Measurements from ENCODE around the gene CD200. TPM values are rescaled to one million over a fixed set of nuclear protein-coding genes. Genes with fewer than 3 reads are reported as not detected.

Gene CD200
- polyA plus RNA-seq, 2 of the 4 experiments (the other 2 are of a cell fraction), result not detected

- Histone ChIP-seq H3K4me1 (no peaks in the 10 kb centered on the region), H3K4me3 (no peak overlapping the region), H3K4me2 (no peak overlapping the region; the same call in 2 of the 3 replicates), H3K9me3 (no peaks in the 10 kb centered on the region; the same call in 2 of the 3 replicates), H3K27ac (no peak overlapping the region)
- ChIA-PET POLR2A (interaction anchor here (0.6 kb wide), 1 partner anchor 164 kb away, joined by 3 read pairs; no protein-coding TSS in a partner anchor), CTCF (interaction anchor here (0.6 to 0.9 kb wide), 4 partner anchors 9 to 1264 kb away, joined by 3 to 6 read pairs (median 4); no protein-coding TSS in a partner anchor)
- 76% methylated on average over 4 of the region's 4 CpGs for WGBS (ENCODE audit: missing lambda C conversion rate)
- ATAC-seq, result no peak
- FAIRE-seq, result no peak
- no peak for DNase-seq (ENCODE audit: low read depth in 1 of 2, low spot score in 1 of 2)
- TF ChIP-seq ZNF302 (CRISPR knock-in tag; IDR thresholded peaks at IDR 0.05), result no peak
- no peak for TF ChIP-seq EHMT2 (IDR thresholded peaks at IDR 0.05; ENCODE audit: low read depth)
- no peak for TF ChIP-seq HOXB5 (CRISPR knock-in tag; IDR thresholded peaks at IDR 0.05)
- TF ChIP-seq TFCP2L1 (CRISPR knock-in tag; IDR thresholded peaks at IDR 0.05), result no peak
- no peak for TF ChIP-seq MAX (IDR thresholded peaks at IDR 0.05)
- no peak for TF ChIP-seq ELK1 (IDR thresholded peaks at IDR 0.05; ENCODE audit: low read depth, low read length)
- TF ChIP-seq TP53 (CRISPR knock-in tag; IDR thresholded peaks at IDR 0.05), result no peak
- no peak for TF ChIP-seq EP300 (IDR thresholded peaks at IDR 0.05)
- TF ChIP-seq RFX5 (IDR thresholded peaks at IDR 0.05), result no peak
- TF ChIP-seq SREBF2 (IDR thresholded peaks at IDR 0.05), result no peak
- TF ChIP-seq FOSL2 (IDR thresholded peaks at IDR 0.05), result no peak
- no peak for TF ChIP-seq FOSL2 (CRISPR knock-in tag; IDR thresholded peaks at IDR 0.05)
These were observed 1.1 kb upstream of the CD200 start for GRCh38 chr3:112331851-112332250.

GRCh38 chr3:112333381-112334317 is 693 bp downstream of the CD200 start:
- Histone ChIP-seq H3K4me2 (peak overlapping the region; percentile 83), H3K27ac (no peak overlapping the region), H3K4me3 (no peak overlapping the region; the same call in 2 of the 3 replicates), H3K9me3 (no peaks in the 10 kb centered on the region; the same call in 2 of the 3 replicates), H3K4me1 (no peaks in the 10 kb centered on the region)
- FAIRE-seq (no peak), DNase-seq (ENCODE audit: low read depth in 1 of 2, low spot score in 1 of 2) (no peak), ATAC-seq (no peak; a peak in 1 of 6 replicates)
- TF ChIP-seq NR3C1 (IDR thresholded peaks at IDR 0.05) (no peak), EHMT2 (IDR thresholded peaks at IDR 0.05; ENCODE audit: low read depth) (no peak), ZNF302 (CRISPR knock-in tag; IDR thresholded peaks at IDR 0.05) (no peak)
- WGBS (ENCODE audit: missing lambda C conversion rate), result 59% methylated on average over 23 of the region's 23 CpGs
- ChIA-PET POLR2A (interaction anchor here (0.6 kb wide), 1 partner anchor 9 kb away, joined by 4 read pairs; no protein-coding TSS in a partner anchor), CTCF (interaction anchor here (0.9 to 1.8 kb wide), 6 partner anchors 11 to 250 kb away, joined by 3 to 4 read pairs (median 3); no protein-coding TSS in a partner anchor)

GRCh38 chr3:112334691-112335433 is 1.9 kb downstream of the CD200 start:
- Histone ChIP-seq H3K4me1 (no peaks in the 10 kb centered on the region), H3K27ac (no peak overlapping the region), H3K4me3 (no peak overlapping the region), H3K9me3 (no peaks in the 10 kb centered on the region; the same call in 2 of the 3 replicates), H3K4me2 (no peak overlapping the region)
- ATAC-seq (no peak), DNase-seq (ENCODE audit: low read depth in 1 of 2, low spot score in 1 of 2) (no peak), FAIRE-seq (no peak)
- WGBS (ENCODE audit: missing lambda C conversion rate), result 20% methylated on average over 6 of the region's 6 CpGs
- CTCF ChIA-PET, result interaction anchor here (1.0 to 1.8 kb wide), 4 partner anchors 12 to 249 kb away, joined by 3 to 4 read pairs (median 3); no protein-coding TSS in a partner anchor
- TF ChIP-seq ZC3H11A (IDR thresholded peaks at IDR 0.05), result no peak
- POLR2A ChIA-PET, result interaction anchor here (0.6 kb wide), 1 partner anchor 7 kb away, joined by 4 read pairs; no protein-coding TSS in a partner anchor

GRCh38 chr3:112335434-112335781 is 2.5 kb downstream of the CD200 start:
- WGBS (ENCODE audit: missing lambda C conversion rate), result 6% methylated on average over 2 of the region's 2 CpGs
- DNase-seq (ENCODE audit: low read depth in 1 of 2, low spot score in 1 of 2) (no peak), ATAC-seq (0 out of 6 replicates have a peak, but pooled peaks have one; percentile 32 to 37), FAIRE-seq (no peak)
- TF ChIP-seq MYC (IDR thresholded peaks at IDR 0.05; ENCODE audit: borderline replicate concordance, low read length) (no peak), PHF8 (IDR thresholded peaks at IDR 0.05; ENCODE audit: borderline replicate concordance, low read depth) (no peak), ESRRA (IDR thresholded peaks at IDR 0.05; ENCODE audit: borderline replicate concordance, low read length) (no peak), RAD21 (conservative IDR thresholded peaks at IDR 0.05 in 1 of 2, IDR thresholded peaks at IDR 0.05 in 1 of 2) (no peak), EP300 (IDR thresholded peaks at IDR 0.05) (no peak), HES2 (IDR thresholded peaks at IDR 0.05) (no peak), EHMT2 (IDR thresholded peaks at IDR 0.05; ENCODE audit: low read depth) (no peak), TFCP2L1 (CRISPR knock-in tag; IDR thresholded peaks at IDR 0.05) (no peak), HDAC2 (IDR thresholded peaks at IDR 0.05) (no peak), HEYL (CRISPR knock-in tag; IDR thresholded peaks at IDR 0.05) (no peak), JUNB (IDR thresholded peaks at IDR 0.05) (no peak), NPAS2 (CRISPR knock-in tag; IDR thresholded peaks at IDR 0.05; ENCODE audit: borderline replicate concordance) (no peak), KDM1A (IDR thresholded peaks at IDR 0.05; ENCODE audit: low read depth) (no peak), ZNF302 (CRISPR knock-in tag; IDR thresholded peaks at IDR 0.05) (no peak), NR3C1 (IDR thresholded peaks at IDR 0.05) (no peak)
- Histone ChIP-seq H3K9me3 (no peaks in the 10 kb centered on the region; the same call in 2 of the 3 replicates), H3K4me3 (no peak overlapping the region), H3K4me1 (no peaks in the 10 kb centered on the region), H3K4me2 (no peak overlapping the region), H3K27ac (no peak overlapping the region)
- ChIA-PET CTCF (interaction anchor here (1.4 to 1.8 kb wide), 2 partner anchors 13 to 32 kb away, joined by 3 to 4 read pairs; no protein-coding TSS in a partner anchor), POLR2A (no interaction called here)

All from A549 (cell line).